CD4-positive, alpha-beta T cell (primary cell): ENCODE measurements around the gene STXBP2. TPM values are rescaled to one million over a fixed set of nuclear protein-coding genes. Genes with fewer than 3 reads are reported as not detected.

Source experiments
- ATAC-seq: fragments of 200-7000 bp; cut with Tn5 transposase; one replicate; pipeline ENCODE4 v1.10.0; 2022; ENCODE audit warnings: mild to moderate bottlenecking; ENCODE audit not compliant: poor library complexity
- CTCF ChIA-PET: fragments of 350-600 bp; sonication (Branson Sonifier 250); formaldehyde crosslinking; loops from one replicate; lab custom pipeline; 2021; ENCODE audit warnings: antibody characterized with exemption, inconsistent platforms; lab: Charles Lee
- POLR2A ChIA-PET: fragments of 350-600 bp; sonication (Branson Sonifier 250); formaldehyde crosslinking; loops from one replicate; lab custom pipeline; 2021; ENCODE audit warnings: antibody characterized with exemption, inconsistent platforms; lab: Charles Lee
- DNase-seq, 14 experiments: peaks; one replicate each; pipeline ENCODE4 v3.0.0-alpha.2; 2013 to 2020; ENCODE audit warnings: mixed read lengths in 2 of 14
- H3K27ac ChIP-seq, 2 donors: one replicate each; pipeline versions ENCODE4 v1.5.1 to v1.7.0; 2013; ENCODE audit warnings: low read length in 2 of 2, low read depth in 1 of 2, mild to moderate bottlenecking in 1 of 2
- H3K27me3 ChIP-seq, 2 experiments: 1 replicate in 1 of 2; 2 replicates in 1 of 2; pipeline versions ENCODE4 v1.6.1 to v1.7.0; 2013; ENCODE audit warnings: low read length in 2 of 2, control low read depth in 1 of 2, mild to moderate bottlenecking in 1 of 2, moderate library complexity in 1 of 2; ENCODE audit not compliant: insufficient read depth in 2 of 2, control insufficient read depth in 1 of 2
- H3K36me3 ChIP-seq: one replicate; pipeline ENCODE4 v1.6.1; 2013; ENCODE audit warnings: low read length, control low read depth; ENCODE audit not compliant: insufficient read depth
- H3K4me1 ChIP-seq: one replicate; pipeline ENCODE4 v1.6.1; 2013; ENCODE audit warnings: low read length, control low read depth; ENCODE audit not compliant: insufficient read depth
- H3K4me3 ChIP-seq: one replicate; pipeline ENCODE4 v1.5.1; 2013; ENCODE audit warnings: mild to moderate bottlenecking, low read length, moderate library complexity
- H3K9me3 ChIP-seq, 2 experiments: 1 replicate in 1 of 2; 2 replicates in 1 of 2; pipeline versions ENCODE4 v1.6.1 to v1.7.0; 2013; ENCODE audit warnings: low read length in 2 of 2, mild to moderate bottlenecking in 2 of 2, control low read depth in 1 of 2, moderate library complexity in 1 of 2; ENCODE audit not compliant: control insufficient read depth in 1 of 2, insufficient read depth in 1 of 2
- H3K27ac Mint-ChIP-seq: one replicate; pipeline ENCODE4 v1.8.0; 2020; ENCODE audit warnings: mixed read lengths
- H3K27me3 Mint-ChIP-seq: one replicate; pipeline ENCODE4 v1.8.0; 2021; ENCODE audit warnings: mixed read lengths
- H3K36me3 Mint-ChIP-seq: one replicate; pipeline ENCODE4 v1.8.0; 2021; ENCODE audit warnings: low read depth, mixed read lengths
- H3K4me1 Mint-ChIP-seq: one replicate; pipeline ENCODE4 v1.8.0; 2021; ENCODE audit warnings: low read depth, mixed read lengths
- H3K4me3 Mint-ChIP-seq: one replicate; pipeline ENCODE4 v1.8.0; 2020; ENCODE audit warnings: mild to moderate bottlenecking, mixed read lengths
- H3K9me3 Mint-ChIP-seq: one replicate; pipeline ENCODE4 v1.8.0; 2020; ENCODE audit warnings: mixed read lengths
- CTCF ChIP-seq: fragments of 200-600 bp; IDR thresholded peaks from one replicate; pipeline ENCODE4 v1.8.0; 2022; ENCODE audit warnings: antibody characterized with exemption, mild to moderate bottlenecking
- intact Hi-C, 2 experiments: fragments of 100-400 bp; cut with DNase I in 1 of 2; cut with micrococcal nuclease in 1 of 2; formaldehyde crosslinking; loops; one replicate each; pipeline versions ENCODE4 v1.15.1 to v1.9.0; 2023 to 2025; cut with DNase I, micrococcal nuclease
- total RNA-seq, 174 experiments: library from RNA in 2 of 174; stranded (reverse) in 2 of 174; gene quantifications; one replicate each; pipeline ENCODE4 v1.2.3 and lab custom pipeline; 2021 to 2026

STXBP2 gene
- total RNA-seq, 2 experiments from 2014 or later: 234 to 241 TPM

GRCh38 chr19:7640803-7641202 is 3.9 kb downstream of the STXBP2 start:
- no peak for TF ChIP-seq CTCF
- peaks cover 39% of the 10 kb centered on the region for H3K36me3 ChIP-seq
- no peaks in the 10 kb centered on the region for H3K9me3 Mint-ChIP-seq

GRCh38 chr19:7641290-7642276 is 4.7 kb downstream of the STXBP2 start:
- ATAC-seq: no peak
- CTCF ChIA-PET: no interaction called here
- Histone ChIP-seq H3K36me3 (peaks cover 46% of the 10 kb centered on the region), H3K27me3 (no peaks in the 10 kb centered on the region), H3K9me3 (no peaks in the 10 kb centered on the region), H3K27ac (no peak overlapping the region), H3K4me3 (no peak overlapping the region), H3K4me1 (peaks cover 39% of the 10 kb centered on the region)
- H3K4me3 Mint-ChIP-seq: no peak overlapping the region
- no peaks in the 10 kb centered on the region for H3K9me3 Mint-ChIP-seq
- H3K4me1 Mint-ChIP-seq: peaks cover 29% of the 10 kb centered on the region
- intact Hi-C loops: no loop called here
- POLR2A ChIA-PET: interaction anchor here (0.5 to 2.3 kb wide), 3 partner anchors 12 to 1129 kb away, joined by 3 to 9 read pairs (median 6); partner anchors contain the start of genes PET100 and XAB2
- no peak overlapping the region for H3K27ac Mint-ChIP-seq
- H3K27me3 Mint-ChIP-seq: no peaks in the 10 kb centered on the region
- TF ChIP-seq CTCF: no peak
- peaks cover 35% of the 10 kb centered on the region for H3K36me3 Mint-ChIP-seq
- DNase-seq: no peak

More at GRCh38 chr19:7640803-7641202, 3.9 kb downstream of the STXBP2 start:
- H3K27ac Mint-ChIP-seq: no peak overlapping the region
- Histone ChIP-seq H3K4me3 (no peak overlapping the region), H3K9me3 (no peaks in the 10 kb centered on the region), H3K27me3 (no peaks in the 10 kb centered on the region), H3K4me1 (peaks cover 47% of the 10 kb centered on the region), H3K27ac (no peak overlapping the region)
- POLR2A ChIA-PET: interaction anchor here (0.9 to 2.3 kb wide), 2 partner anchors 11 to 20 kb away, joined by 6 to 9 read pairs; partner anchors contain the start of genes PET100 and XAB2
- intact Hi-C loops: no loop called here
- peaks cover 35% of the 10 kb centered on the region for H3K4me1 Mint-ChIP-seq
- ATAC-seq (no peak), DNase-seq (no peak)
- H3K27me3 Mint-ChIP-seq: no peaks in the 10 kb centered on the region
- H3K36me3 Mint-ChIP-seq: peaks cover 30% of the 10 kb centered on the region
- no peak overlapping the region for H3K4me3 Mint-ChIP-seq
- CTCF ChIA-PET: no interaction called here

GRCh38 chr19:7642295-7643030 is 5.6 kb downstream of the STXBP2 start:
- peaks cover 34% of the 10 kb centered on the region for H3K4me1 ChIP-seq
- H3K27me3 Mint-ChIP-seq: no peaks in the 10 kb centered on the region
- H3K27ac Mint-ChIP-seq: no peak overlapping the region

More at GRCh38 chr19:7642295-7643030, 5.6 kb downstream of the STXBP2 start:
- no peak for ATAC-seq
- Mint-ChIP-seq H3K36me3 (peaks cover 30% of the 10 kb centered on the region), H3K9me3 (no peaks in the 10 kb centered on the region), H3K4me3 (no peak overlapping the region), H3K4me1 (peaks cover 25% of the 10 kb centered on the region)
- intact Hi-C loops: no loop called here
- Histone ChIP-seq H3K9me3 (no peaks in the 10 kb centered on the region), H3K4me3 (no peak overlapping the region), H3K36me3 (peaks cover 54% of the 10 kb centered on the region), H3K27ac (no peak overlapping the region), H3K27me3 (no peaks in the 10 kb centered on the region)
- ChIA-PET CTCF (interaction anchor here (0.8 kb wide), 1 partner anchor 9 kb away, joined by 3 read pairs; no protein-coding TSS in a partner anchor), POLR2A (interaction anchor here (2.3 kb wide), 1 partner anchor 13 kb away, joined by 9 read pairs; the partner anchor contains the start of genes PET100 and XAB2)
- no peak for TF ChIP-seq CTCF
- DNase-seq: peak in 1 of 14 experiments; percentile 28
